Astrocyte of the cerebellum (primary cell): ENCODE data around the gene NSUN3.
A peak's percentile ranks its signal among the peaks of the same experiment; 100 is the strongest.

Experiments used
- DNase-seq: peaks from one replicate; pipeline ENCODE4 v3.0.0-alpha.2; 2011; ENCODE audit warnings: low read depth
- H3K4me3 ChIP-seq: 2 replicates; pipeline ENCODE4 v1.5.1; 2011; ENCODE audit warnings: mild to moderate bottlenecking, low read depth, low read length, moderate library complexity
- CTCF ChIP-seq: IDR thresholded peaks from 2 replicates; pipeline ENCODE4 v1.5.1; 2012; ENCODE audit warnings: low read length, low read depth, moderate library complexity, mild to moderate bottlenecking; ENCODE audit errors: missing control alignments
- in situ Hi-C: cut with HindIII; loops from 2 replicates; pipeline ENCODE4 v1.10.0; 2017; ENCODE audit warnings: low sequenced_read_pairs

Gene NSUN3

DNA sequence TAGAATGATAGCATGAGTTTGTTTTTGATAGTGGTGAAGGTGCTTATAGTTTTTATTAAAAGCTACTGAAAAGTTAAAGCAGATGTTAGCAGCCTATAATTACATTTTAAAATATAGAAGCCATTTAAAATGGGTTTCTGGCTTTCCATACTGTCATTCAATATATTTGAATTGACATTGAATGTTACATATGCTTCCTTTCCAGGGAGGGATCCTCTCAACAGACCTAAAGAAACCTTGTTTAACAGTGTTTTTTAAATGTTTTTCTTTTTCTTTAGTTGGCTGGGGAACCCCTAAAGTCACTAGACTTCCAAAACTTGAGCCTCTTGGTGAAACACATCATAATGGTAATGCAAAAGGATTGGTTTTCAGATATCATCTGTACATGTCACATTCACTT lies 12.3 kb upstream of the NSUN3 start:
- TF ChIP-seq CTCF = no peak
- no peak overlapping the region for H3K4me3 ChIP-seq
- in situ Hi-C loops = no loop called here
- no peak for DNase-seq

DNA sequence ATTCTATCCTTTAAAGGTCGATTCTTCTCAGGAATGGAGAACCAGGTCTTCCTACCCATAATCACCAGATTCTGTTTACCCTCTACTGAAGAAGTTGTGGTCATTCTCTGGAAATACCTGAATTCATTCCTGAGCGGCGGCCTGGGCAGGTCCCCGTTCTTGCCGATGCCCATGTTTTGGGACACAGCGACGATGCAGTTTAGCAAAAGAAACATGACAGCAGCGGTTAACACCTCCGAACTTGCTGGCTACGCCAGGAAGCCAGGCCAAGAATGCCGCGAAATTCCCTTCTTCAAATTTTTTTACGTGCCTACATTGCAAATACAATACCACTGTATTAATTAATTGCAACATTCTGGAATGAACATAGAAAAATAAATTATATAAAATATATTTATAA lies 1.6 kb upstream of the NSUN3 start:
- H3K4me3 ChIP-seq = no peak overlapping the region
- no peak for TF ChIP-seq CTCF
- DNase-seq = no peak
- in situ Hi-C loops = no loop called here

GRCh38 chr3:94063496-94064119 lies 747 bp downstream of the NSUN3 start:
- H3K4me3 ChIP-seq = peak overlapping the region; percentile 58
- no peak for TF ChIP-seq CTCF
- DNase-seq = no peak
- in situ Hi-C loops = no loop called here

- no peak for DNase-seq
- no peak for TF ChIP-seq CTCF
- no peak overlapping the region for H3K4me3 ChIP-seq
- in situ Hi-C loops = no loop called here
These were observed 1.5 kb downstream of the NSUN3 start for GRCh38 chr3:94064243-94064860.

GRCh38 chr3:94065122-94065521 lies 2.3 kb downstream of the NSUN3 start:
- in situ Hi-C loops = no loop called here
- TF ChIP-seq CTCF = no peak
- DNase-seq = no peak
- H3K4me3 ChIP-seq = no peak overlapping the region

GRCh38 chr3:94065819-94066480 lies 3.1 kb downstream of the NSUN3 start:
- in situ Hi-C loops = no loop called here
- no peak overlapping the region for H3K4me3 ChIP-seq
- DNase-seq = peak; percentile 24
- no peak for TF ChIP-seq CTCF
